ENCODE measurements around the gene PDE9A.
"Not testable (repeated sequence)": the region's sequence is repeated elsewhere in the genome, so short reads cannot be mapped to it uniquely, and the experiment has no call there.

The PDE9A gene

GRCh38 chr21:42653231-42654061, at the start of gene PDE9A:
Gene PDE9A (plus strand): TSS chr21:42653621. CDS start chr21:42653815, 194 bp downstream.
- peak; percentile 74 for DNase-seq

DNA sequence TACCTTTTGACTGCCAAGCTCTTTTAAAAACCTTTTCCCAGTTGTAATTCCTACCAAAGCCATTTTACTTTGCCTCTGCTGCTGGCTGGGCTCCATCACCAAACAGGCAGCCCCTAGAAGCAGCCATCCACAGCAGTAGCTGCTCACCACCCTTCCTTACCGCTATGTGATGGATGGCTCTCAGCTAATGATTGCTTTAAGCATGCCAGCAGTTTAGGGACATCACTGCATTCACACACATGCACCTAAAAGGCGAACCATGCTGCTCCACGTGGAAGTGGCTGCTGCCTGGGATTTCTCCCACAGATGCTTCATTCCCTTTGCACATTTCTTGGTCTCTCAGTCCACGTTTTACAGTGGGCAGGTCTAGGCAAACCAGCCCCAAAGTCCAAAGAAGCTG, 46.3 kb upstream of the PDE9A start:
- no peak for DNase-seq

DNA sequence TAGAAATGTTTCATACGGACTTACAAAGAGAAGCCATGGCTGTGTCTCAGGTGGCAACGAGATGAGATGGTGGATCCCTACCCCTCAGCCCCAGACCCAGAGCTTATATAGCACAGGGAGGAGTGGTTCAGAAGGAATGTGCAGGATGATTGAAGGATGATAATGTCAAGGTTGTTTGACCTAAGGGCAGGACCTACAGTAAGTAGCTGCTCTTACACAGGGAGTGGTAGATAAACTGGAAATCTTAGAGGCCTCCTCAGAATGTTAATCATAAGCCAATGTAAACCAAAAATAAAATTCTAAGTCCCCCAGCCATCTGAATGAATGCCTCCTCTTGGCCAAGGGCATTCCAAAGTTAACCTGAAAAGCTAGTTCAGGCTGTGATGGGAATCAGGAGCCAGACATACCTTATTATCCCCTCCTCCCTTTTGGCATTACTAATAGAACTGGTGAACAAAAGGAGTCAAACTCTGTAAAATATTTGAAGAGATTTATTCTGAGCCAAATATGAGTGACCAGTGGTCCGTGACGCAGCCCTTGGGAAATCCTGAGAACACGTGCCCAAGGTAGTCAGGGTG, 45.8 kb upstream of the PDE9A start:
- DNase-seq = no peak

GRCh38 chr21:42608446-42608845, 45.0 kb upstream of the PDE9A start:
- no peak for DNase-seq

DNA sequence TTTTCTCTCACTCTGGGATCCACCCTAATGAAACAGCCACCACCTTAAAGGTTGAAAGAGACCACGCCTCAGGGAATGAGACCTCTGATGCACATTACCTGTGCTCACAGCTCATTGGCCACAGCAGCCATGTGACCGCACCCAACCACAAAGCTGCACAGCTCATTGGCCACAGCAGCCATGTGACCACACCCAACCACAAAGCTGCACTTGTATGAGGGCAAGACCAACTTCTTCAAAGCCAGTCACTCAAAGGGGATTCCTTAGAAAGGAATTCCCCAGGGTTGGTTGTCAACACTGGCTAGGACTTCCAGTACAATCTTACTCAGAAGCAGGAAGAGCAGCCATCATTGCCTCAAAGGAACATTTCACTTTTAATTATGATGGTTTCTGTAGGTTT, 43.6 kb upstream of the PDE9A start:
- no peak for DNase-seq

- no peak for DNase-seq
Measured at GRCh38 chr21:42611852-42612251, 41.6 kb upstream of the PDE9A start.

DNA sequence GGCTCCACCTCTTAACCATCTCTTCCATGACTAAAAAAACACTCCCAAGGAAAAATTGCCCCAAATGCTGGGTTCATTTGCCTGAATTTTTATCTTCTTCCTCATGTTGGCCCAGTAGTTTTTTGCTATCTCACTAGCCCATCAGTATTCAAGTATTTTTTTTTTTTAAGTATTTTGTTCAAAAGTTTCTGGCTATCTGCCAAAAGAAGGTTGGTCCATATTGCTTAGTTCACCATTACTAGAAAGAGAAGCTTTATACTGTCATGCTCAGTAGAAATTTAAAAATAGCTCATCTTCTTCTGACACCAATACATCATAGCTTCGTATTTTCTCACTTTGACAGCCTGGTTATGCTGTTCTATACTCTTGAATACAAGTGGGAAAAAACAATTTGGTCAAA, 41.0 kb upstream of the PDE9A start:
- DNase-seq = no peak

- DNase-seq = no peak
Measured at GRCh38 chr21:42613756-42614155, 39.7 kb upstream of the PDE9A start.

DNA sequence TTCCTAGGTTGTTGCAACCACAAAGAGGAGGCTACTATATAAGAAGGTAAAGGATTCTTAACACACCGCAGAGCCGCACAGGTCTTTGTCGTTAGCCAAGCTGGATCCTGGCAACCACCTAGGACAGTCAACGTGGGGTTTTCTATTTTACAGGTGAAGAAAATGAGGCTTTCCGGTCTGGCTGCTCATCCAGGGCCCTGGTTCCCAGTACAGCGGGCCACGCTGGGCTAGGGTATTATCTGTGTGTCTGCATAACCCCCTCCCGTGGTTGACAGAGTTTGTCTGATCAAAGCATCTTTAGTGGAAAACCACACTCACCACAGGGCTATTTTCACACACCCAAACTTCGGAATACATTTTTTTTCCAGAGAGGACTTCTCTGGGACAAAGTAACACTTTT, 39.0 kb upstream of the PDE9A start:
- DNase-seq = peak; percentile 66

DNA sequence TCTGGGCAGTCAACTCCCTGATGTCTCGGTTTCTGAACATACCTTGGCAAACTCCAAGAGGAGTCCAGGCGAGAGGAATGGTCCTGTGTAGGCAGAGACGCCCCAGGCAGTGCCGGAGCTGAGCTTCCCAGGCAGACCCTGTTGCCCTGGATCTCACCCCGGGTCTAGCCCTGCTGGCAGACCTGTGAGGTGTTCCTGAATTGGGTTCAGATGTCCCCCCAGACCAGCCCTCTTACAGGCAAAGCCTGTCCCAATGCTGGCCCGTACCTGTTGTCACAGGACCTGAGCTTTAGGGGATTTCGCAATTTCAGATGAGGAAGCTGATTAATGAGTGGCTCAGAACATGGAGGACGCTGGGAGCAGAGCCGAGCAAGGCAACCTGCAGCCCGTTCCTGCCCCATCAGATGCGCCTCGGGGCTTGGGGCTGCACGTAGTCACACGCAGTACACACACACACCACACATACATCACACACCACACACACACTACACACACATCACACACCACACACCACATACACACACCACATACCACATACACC, 38.5 kb upstream of the PDE9A start:
- DNase-seq = peak; percentile 69

DNA sequence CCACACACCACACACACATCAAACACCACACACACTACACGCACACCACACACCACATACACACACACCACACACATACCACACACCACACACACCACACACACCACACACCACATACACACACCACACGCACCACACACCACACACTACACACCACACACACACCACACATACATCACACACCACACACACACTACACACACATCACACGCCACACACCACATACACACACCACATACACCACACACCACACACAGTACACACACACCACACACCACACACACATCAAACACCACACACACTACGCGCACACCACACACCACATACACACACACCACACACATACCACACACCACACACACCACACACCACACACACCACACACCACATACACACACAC, 38.0 kb upstream of the PDE9A start:
- not testable (repeated sequence) for DNase-seq

- no peak for DNase-seq
Measured at GRCh38 chr21:42615924-42616323, 37.5 kb upstream of the PDE9A start.

GRCh38 chr21:42616446-42616845, 37.0 kb upstream of the PDE9A start:
- DNase-seq = peak; percentile 63

GRCh38 chr21:42616941-42617340, 36.5 kb upstream of the PDE9A start:
- DNase-seq = no peak

DNA sequence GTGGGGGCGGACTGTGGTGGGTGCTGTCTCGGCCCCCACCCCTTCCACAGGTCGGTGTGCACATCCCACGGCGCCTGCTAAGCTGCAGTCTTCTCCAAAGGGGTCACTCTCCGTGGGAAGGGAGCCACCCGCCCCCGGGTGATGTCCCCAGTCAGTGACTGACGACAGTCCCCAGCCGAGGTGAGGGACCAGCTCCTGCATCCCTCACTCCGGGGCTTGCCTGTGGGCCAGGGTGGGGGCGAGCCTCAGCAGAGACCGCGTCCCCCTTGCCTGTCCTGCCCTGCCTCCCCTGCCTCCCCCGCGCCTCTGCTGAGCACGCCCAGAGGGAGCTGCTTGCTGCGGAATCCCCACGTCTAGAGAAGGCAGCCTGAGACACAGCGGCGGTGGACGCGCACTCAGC, 35.9 kb upstream of the PDE9A start:
- no peak for DNase-seq

GRCh38 chr21:42618707-42619102, 34.7 kb upstream of the PDE9A start:
- DNase-seq = no peak

- no peak for DNase-seq
Measured at GRCh38 chr21:42619166-42619565, 34.3 kb upstream of the PDE9A start.

DNA sequence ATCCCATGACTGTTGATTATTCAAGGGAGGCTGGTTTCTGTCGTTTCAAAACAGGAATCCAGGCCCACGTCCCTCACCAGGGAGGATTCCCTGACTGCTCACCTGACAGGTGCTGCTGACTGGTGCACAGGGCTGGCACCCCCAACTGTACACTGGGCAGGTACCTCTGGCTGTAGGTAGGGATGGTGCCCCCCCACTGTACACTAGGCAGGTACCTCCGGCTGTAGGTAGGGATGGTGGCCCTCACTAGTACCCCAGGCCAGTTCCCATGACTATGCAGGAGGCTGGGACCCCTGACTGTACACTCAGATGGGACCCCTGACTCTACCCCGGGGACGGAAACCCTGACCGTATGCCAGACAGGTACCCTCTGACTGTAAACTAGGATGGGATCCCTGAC, 33.6 kb upstream of the PDE9A start:
- DNase-seq = no peak

DNA sequence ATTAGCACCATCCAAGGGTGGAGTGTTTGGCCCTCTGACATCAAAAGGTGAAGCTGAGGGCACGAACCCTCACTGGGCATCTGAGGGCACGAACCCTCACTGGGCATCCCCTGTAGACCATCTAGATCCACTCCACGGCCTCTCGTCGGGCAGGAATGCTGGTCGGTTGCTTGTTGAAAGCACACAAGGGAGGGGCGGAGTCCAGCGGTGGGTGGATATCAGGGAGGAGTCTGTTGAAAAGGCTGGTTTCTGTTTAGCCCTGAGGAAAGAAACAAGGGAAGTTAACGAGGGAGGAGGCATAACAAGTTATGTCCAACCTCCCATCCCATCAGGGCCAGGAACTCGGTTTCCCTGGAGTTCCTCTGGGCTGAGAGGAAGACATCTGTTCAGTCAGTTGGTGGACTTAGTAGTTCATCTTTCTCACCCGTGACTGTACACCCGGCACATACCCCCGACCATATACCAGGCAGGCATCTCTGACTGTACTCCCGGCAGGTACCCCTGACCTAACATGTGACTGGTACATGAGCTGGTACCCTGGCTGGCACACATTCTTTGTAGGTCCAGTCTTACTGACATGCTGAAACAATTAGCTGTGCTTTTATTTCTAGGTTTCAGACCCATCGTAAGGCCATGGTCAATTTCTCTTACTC, 32.1 kb upstream of the PDE9A start:
- no peak for DNase-seq

- DNase-seq = no peak
Measured at GRCh38 chr21:42621819-42622177, 31.6 kb upstream of the PDE9A start.

DNA sequence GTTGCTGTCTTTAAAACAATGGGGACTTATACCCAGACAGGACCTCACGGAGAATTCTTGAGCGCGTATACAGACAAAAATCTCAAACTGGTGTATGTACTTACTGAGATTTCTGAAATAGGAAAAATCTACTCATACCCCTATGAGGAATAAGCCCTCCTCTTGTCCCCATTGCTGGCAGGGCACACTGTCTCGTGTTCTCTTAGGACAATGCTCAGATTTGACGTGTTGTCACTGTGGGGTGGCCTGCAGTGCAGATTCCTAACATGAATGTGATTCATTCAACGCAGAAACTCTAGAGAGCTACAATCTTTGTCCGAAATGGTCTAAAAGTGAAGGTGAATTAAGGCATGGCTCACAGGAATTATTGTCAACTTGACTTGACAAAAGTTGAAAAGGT, 31.1 kb upstream of the PDE9A start:
- DNase-seq = no peak

DNA sequence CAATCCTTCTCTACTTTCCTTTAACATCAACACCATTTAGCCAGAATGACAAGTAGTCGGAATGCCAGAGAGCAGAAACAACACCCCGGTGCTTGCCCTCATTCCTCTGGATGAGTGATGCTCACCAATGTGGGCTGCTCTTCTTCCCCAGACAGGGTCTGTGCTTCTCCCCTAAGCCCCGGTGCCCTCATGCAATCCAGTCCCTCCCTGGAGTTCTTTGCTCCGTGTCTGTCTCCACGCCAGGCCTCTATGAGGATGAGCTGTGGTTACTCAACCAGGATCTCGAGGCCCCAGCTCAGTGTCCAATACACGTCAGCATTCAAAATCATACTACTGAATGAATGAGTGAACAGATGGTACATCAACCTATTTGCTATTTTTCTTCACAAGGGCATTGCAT, 29.7 kb upstream of the PDE9A start:
- DNase-seq = no peak

DNA sequence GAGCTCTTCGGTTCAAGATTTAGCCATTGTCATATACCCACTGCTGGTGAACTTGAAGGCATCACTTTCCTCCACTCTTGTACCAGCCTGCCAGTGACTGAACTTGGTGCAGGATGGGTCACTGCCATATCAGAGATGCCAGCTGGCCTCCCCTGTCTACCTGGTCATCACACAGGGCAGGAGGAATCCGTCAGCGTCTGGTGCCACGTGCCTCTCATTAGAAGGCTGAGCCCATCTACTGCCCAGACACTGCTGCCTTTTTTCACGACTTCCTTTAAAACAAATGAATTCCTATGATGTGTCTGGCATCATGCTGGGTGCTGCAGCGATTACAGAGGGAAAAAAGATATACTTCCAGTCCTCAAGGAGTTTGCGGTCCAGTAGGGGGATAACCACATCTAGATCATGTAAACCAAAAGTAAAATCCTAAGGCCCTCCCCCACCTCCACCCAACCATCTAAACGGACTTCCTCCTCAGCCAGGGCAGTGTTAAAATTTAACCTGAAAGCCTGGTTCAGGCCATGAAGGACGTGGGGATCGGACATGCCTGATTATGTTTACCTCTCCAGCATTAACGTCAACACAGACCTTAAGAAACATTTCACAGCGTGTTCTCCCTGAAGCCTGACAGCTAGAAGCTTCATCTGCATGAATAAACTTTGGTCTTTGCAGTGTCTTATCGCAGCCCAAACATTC, 29.2 kb upstream of the PDE9A start:
- no peak for DNase-seq
